Measurements from ENCODE around the gene AGAP6.
"Not testable (repeated sequence)": the region's sequence is repeated elsewhere in the genome, so short reads cannot be mapped to it uniquely, and the experiment has no call there.

The AGAP6 gene

DNA sequence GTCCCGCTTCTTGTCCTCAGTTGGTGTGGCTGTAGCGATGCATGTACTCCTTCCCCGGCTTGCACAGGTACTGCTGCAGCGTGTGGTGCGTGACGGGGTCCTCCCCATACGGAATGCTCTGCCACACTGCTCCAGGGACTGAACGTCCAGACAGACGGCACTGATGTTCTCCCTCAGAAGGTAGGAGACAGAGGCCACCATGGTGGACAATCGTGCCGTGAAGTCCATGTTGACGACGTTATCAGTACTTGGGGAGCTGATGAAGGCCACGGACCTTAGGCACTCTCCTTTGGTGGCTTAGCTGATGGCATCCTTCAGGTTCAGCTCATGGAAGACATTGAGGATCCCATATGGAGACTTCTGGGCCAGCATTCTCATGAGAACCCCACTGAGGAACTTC is 37.4 kb downstream of the AGAP6 start:
- DNase-seq (ENCODE audit: low read depth): no peak

- DNase-seq (ENCODE audit: low read depth): no peak
Measured at GRCh38 chr10:50027195-50027594, 39.0 kb downstream of the AGAP6 start.

DNA sequence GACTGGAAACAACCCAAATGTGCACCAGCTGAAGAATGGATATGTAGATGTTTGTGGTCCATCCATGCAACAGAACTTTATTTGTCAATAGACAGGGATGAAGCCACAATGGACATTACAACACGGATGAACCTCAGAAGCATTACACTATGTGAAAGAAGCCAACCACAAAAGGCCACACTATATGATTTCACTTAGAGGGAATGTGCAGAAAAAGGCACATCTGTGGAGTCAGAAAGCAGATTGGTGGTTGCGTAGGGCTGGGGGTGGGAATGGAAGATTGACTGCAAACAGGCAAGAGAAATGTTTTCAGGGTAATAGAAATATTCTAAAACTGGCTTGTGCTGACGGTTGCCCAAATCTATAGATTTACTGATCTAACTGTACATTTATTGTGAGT is 45.3 kb downstream of the AGAP6 start:
- DNase-seq (ENCODE audit: low read depth): peak; percentile 78

GRCh38 chr10:50035337-50035736 is 47.1 kb downstream of the AGAP6 start:
- not testable (repeated sequence) for DNase-seq (ENCODE audit: low read depth)

- DNase-seq (ENCODE audit: low read depth): no peak
Measured at GRCh38 chr10:50044941-50045664, 56.9 kb downstream of the AGAP6 start.

DNA sequence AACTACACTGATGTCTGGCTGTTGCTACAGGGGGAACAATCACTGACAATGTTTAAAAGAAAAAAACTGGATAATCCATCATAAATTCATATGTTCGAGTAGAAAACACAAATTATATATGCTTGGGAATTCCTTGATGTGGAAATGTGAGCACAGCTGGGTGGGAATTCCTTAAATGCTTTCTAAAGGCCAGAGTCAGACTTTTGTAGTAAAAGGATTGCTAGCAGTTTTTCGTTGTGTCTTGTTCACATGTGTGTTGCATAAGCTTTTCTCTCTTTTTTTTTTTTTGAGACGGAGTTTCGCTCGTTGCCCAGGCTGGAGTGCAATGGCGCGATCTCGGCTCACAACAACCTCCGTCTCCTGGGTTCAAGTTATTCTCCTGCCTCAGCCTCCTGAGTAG is 58.3 kb downstream of the AGAP6 start:
- DNase-seq (ENCODE audit: low read depth): peak; percentile 33

DNA sequence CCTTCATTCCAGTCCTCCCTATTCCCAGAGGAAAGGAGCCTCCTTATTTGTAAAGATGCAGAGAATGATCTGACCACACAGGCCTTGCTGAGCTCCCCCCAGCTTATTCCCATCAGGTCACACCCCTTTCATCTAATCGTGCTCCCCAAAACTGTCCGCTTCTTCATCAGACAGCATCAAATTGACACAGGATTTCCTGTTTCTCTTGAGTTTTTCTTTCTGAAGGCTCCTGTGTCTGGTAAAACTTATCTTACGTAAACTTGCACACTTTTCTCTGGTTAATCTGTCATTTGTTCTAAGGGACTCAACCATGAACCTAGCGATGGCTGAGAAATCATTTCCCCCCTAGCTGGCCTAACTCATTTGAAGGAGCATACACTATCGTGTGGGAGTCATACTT is 59.4 kb downstream of the AGAP6 start:
- not testable (repeated sequence) for DNase-seq (ENCODE audit: low read depth)

DNA sequence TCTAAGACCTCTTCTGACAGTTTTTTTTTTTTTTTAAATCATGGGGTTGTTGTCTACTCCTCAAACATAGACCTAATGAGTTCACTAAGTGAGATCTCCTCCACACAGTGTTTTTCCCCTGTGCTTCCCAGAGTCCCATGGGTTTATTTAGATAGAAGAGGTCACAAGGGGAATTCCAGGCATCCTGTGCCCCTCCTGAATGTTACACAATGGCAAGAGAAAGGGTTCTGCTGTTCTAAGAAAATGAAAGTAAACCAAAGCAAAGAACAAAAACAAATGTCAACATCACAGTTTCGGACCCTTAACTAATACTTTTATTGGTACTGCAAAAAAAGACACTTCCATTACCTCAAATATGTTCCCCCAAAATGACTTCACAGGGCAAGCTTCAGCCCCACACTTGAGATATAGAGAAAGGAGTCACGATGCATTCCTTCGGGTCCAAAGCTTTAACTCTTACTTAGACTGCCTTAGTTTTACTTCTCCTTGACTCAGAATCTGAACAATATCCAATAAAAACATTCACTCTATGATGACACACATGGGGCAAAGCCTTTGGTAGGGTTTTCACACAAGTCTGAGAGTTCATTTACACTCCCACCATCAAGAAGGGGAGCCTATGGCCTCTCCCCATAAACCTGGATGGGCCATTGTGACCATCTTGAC is 63.9 kb downstream of the AGAP6 start:
- DNase-seq (ENCODE audit: low read depth): peak; percentile 57

DNA sequence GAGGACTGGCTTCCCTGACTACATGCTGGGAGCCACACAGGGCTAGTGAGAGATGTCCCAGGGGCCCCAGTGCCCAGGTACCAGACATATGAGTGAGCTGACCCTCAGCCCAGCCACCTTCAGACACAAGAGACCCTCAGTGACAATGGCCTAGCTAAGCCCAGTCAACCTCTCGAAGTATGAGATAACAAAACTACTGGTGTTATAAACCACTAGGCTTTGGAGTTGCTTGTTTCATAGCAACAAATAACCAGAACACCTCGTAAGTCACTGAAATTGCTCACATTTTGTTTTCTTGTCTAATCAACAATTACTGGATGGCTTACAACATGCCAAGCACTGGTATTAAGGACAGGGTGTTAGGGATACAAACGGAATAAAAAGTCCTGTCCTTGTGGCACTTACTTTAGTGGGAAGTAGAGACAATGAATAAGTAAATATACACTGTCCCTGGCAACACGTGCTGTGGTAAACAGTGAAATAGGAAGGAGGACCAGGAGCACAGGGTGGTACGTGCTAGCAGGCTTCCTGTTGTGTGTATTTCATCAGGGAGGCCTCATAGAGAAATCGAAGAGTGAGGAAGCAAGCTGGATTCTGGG is 64.7 kb downstream of the AGAP6 start:
- not testable (repeated sequence) for DNase-seq (ENCODE audit: low read depth)

DNA sequence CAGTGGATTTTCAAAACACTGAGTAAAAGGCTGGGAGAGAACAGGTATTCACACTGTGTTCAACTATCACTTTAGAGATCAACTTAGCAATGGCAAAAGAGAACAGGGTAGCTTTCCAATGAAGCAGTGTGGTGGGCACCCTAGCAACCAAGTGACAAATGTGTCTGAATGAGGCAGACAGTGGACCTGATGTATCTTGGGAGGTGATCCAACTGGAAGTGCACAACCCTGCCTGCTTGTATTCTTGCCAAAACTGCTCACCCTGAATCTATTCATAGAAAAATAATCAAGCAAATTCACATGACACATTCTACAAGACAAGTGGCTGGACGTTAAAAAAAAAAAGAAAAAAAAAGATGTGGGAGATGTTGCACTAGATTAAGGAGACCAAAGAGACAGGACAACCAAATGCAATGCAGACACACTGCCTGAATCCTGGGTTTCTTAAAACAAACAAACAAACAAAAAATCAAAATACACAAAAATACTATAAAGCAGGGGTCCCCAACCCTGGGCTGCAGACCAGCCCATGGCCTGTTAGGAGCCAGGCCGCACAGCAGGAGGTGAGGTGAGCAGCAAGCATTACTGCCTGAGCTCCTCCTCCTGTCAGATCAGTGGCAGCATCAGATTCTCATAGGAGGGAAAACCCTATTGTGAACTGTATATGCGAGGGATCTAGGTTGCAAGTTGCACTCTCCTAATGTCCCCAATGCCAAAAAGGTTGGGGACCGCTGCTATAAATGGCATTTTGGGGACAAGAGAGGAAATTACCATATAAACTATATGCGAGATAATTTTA is 67.5 kb downstream of the AGAP6 start:
- DNase-seq (ENCODE audit: low read depth): not testable (repeated sequence)

GRCh38 chr10:50056654-50057053 is 68.4 kb downstream of the AGAP6 start:
- DNase-seq (ENCODE audit: low read depth): not testable (repeated sequence)

- not testable (repeated sequence) for DNase-seq (ENCODE audit: low read depth)
Measured at GRCh38 chr10:50058727-50059126, 70.5 kb downstream of the AGAP6 start.

DNA sequence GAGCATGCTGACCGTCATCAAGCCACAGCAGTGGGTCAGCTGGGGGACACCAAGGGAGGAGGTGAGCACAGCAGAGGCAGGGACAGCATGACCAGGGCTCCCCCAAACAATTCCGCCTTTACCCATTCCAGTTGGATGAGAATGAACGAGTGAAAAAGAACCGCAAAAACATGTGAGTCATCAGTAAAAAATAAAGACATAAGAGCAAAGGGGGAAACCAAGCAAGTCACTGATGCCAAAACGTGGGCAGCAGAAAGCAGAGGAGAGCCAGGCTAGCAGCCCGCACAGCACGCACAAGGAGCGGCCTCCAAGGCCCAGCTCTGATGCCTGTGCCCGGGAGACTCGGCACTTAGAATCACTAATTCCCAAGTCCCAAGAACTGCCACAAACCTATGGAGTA is 71.7 kb downstream of the AGAP6 start:
- not testable (repeated sequence) for DNase-seq (ENCODE audit: low read depth)
